Tibial nerve (tissue), 3 donors: ENCODE measurements around the gene RASSF4.

Experiments
- POLR2A ChIP-seq, 2 donors: fragments of 450-650 bp; IDR thresholded peaks; one replicate each; pipeline ENCODE4 v1.6.1; 2017; ENCODE audit warnings: antibody characterized with exemption in 2 of 2, mild to moderate bottlenecking in 2 of 2, moderate library complexity in 2 of 2
- TF ChIP-seq, protein P1 (sequence below), 5 experiments: fragments of 200-600 bp in 3 of 5; fragments of 450-650 bp in 2 of 5; sonication (generic) in 3 of 5; IDR thresholded peaks; one replicate each; pipeline ENCODE4 v1.5.1; 2016 to 2019; ENCODE audit warnings: antibody characterized with exemption in 5 of 5, mild to moderate bottlenecking in 3 of 5, moderate library complexity in 2 of 5

DNA sequence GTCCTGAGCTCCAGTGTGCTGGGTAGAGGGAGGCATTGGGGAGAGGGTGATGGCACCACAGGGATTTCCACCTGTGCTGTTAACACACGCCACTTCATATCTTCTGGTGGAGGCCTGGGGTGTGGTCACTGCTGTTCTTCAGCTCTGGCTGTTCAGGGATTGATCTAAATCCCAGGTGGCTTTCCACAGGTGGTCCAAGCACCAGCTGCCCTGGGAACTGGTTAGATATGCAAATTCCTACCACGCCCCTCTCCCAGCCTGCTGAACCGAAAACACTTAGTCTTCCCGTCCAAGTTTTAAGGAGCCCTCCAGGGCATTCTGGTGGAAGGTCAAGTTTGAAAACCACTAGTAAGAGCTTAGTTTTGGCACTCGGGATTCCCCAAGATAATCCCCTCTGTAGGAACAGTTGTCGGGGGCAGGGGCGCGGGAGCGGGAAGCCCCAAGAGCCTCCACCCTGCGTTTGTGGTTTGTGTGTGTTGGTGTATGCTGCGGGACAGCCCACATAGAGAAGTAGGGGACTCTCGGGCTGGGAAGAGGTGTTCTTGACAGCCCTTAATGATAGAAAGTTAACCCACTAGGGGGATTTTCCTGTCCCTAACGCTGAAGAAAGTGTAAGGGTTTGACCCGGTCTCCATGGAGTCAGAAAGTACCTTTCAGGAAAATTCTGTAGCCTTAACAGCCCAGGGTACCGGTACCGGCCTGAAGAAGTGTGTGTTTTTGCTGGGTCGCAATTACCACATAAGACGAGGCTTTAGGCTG is 13.9 kb downstream of the RASSF4 start:
- no peak for TF ChIP-seq POLR2A (IDR thresholded peaks at IDR 0.05)
- TF ChIP-seq, protein P1, sequence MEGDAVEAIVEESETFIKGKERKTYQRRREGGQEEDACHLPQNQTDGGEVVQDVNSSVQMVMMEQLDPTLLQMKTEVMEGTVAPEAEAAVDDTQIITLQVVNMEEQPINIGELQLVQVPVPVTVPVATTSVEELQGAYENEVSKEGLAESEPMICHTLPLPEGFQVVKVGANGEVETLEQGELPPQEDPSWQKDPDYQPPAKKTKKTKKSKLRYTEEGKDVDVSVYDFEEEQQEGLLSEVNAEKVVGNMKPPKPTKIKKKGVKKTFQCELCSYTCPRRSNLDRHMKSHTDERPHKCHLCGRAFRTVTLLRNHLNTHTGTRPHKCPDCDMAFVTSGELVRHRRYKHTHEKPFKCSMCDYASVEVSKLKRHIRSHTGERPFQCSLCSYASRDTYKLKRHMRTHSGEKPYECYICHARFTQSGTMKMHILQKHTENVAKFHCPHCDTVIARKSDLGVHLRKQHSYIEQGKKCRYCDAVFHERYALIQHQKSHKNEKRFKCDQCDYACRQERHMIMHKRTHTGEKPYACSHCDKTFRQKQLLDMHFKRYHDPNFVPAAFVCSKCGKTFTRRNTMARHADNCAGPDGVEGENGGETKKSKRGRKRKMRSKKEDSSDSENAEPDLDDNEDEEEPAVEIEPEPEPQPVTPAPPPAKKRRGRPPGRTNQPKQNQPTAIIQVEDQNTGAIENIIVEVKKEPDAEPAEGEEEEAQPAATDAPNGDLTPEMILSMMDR (IDR thresholded peaks at IDR 0.05) = no peak
